DND-41 (cell line): Measurements from ENCODE around the gene CYB5A.

Source experiments
- ATAC-seq: fragments of 200-7000 bp; cut with Tn5 transposase; 3 replicates; pipeline ENCODE4 v1.9.1; 2021; ENCODE audit warnings: low read depth; ENCODE audit not compliant: insufficient read depth
- DNase-seq: peaks from one replicate; pipeline ENCODE4 v3.0.0-alpha.2; 2020
- H2AFZ ChIP-seq: 2 replicates; pipeline ENCODE4 v1.6.0; 2012; ENCODE audit warnings: low read depth, low read length
- H3K27ac ChIP-seq: 2 replicates; pipeline ENCODE4 v1.5.1; 2012; ENCODE audit warnings: low read length, inconsistent platforms
- H3K27me3 ChIP-seq: fragments of 200-600 bp; sonication (generic); 2 replicates; pipeline ENCODE4 v1.6.0; 2012; ENCODE audit warnings: low read length, mild to moderate bottlenecking, inconsistent platforms; ENCODE audit not compliant: insufficient read depth, poor library complexity
- H3K36me3 ChIP-seq: 2 replicates; pipeline ENCODE4 v1.5.1; 2012; ENCODE audit warnings: low read length, inconsistent platforms; ENCODE audit not compliant: insufficient read depth
- H3K4me1 ChIP-seq: 2 replicates; pipeline ENCODE4 v1.5.1; 2012; ENCODE audit warnings: mild to moderate bottlenecking, low read length; ENCODE audit not compliant: insufficient read depth
- H3K4me2 ChIP-seq: 2 replicates; pipeline ENCODE4 v1.6.0; 2012; ENCODE audit warnings: mild to moderate bottlenecking, moderate library complexity, low read length, inconsistent platforms; ENCODE audit not compliant: insufficient read depth
- H3K4me3 ChIP-seq, 2 experiments: fragments of 200-600 bp in 1 of 2; shearing (Covaris generic) in 1 of 2; 2 replicates each; pipeline ENCODE4 v1.5.1; 2012 to 2016; ENCODE audit warnings: inconsistent platforms in 2 of 2, low read length in 2 of 2, mild to moderate bottlenecking in 2 of 2, low read depth in 1 of 2, moderate library complexity in 1 of 2
- H3K79me2 ChIP-seq: 2 replicates; pipeline ENCODE4 v1.6.0; 2012; ENCODE audit warnings: low read length, inconsistent platforms; ENCODE audit not compliant: insufficient read depth
- H3K9ac ChIP-seq: 2 replicates; pipeline ENCODE4 v1.6.0; 2012; ENCODE audit warnings: low read depth, mild to moderate bottlenecking, inconsistent platforms, low read length, moderate library complexity
- H3K9me3 ChIP-seq: 2 replicates; pipeline ENCODE4 v1.5.1; 2012; ENCODE audit warnings: low read length, moderate library complexity, mild to moderate bottlenecking, inconsistent platforms; ENCODE audit not compliant: insufficient read depth, severe bottlenecking
- H4K20me1 ChIP-seq: 2 replicates; pipeline ENCODE4 v1.6.0; 2012; ENCODE audit warnings: low read length; ENCODE audit not compliant: insufficient read depth
- EZH2 ChIP-seq: IDR thresholded peaks from 3 replicates; pipeline ENCODE4 v1.6.1; 2012; ENCODE audit warnings: borderline replicate concordance, low read depth, mild to moderate bottlenecking, moderate library complexity, low read length, inconsistent platforms; ENCODE audit not compliant: severe bottlenecking
- TF ChIP-seq, protein P1 (sequence below): IDR thresholded peaks from 2 replicates; pipeline ENCODE4 v1.5.1; 2012; ENCODE audit warnings: borderline replicate concordance, low read length, moderate library complexity, mild to moderate bottlenecking; ENCODE audit not compliant: poor library complexity, severe bottlenecking; ENCODE audit errors: extremely low read depth

CYB5A gene

DNA sequence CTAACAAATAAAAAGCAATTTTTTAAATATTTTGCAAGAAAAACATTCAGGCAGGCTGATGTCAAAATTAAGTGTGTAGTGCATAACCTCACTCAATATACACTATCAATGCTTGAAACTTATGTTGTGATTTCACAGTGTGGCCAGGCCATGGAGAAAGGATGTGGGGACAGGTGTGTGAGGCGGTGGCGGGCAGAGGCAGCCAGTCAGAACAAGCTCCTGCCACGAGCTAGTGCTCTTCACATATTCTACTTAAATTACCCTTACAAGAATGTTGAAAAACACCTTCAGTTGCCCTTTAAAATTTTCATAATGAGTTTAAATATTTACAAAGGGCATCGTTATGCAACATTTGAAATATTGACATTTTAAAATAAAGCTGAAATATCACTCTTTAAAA is 43.2 kb downstream of the CYB5A start:
- H3K27ac ChIP-seq: no peak overlapping the region
- H2AFZ ChIP-seq: no peak overlapping the region
- no peaks in the 10 kb centered on the region for H3K27me3 ChIP-seq
- no peaks in the 10 kb centered on the region for H3K79me2 ChIP-seq
- ATAC-seq (no peak), DNase-seq (no peak)
- no peaks in the 10 kb centered on the region for H3K9me3 ChIP-seq
- H3K36me3 ChIP-seq: no peaks in the 10 kb centered on the region
- TF ChIP-seq, protein P1, sequence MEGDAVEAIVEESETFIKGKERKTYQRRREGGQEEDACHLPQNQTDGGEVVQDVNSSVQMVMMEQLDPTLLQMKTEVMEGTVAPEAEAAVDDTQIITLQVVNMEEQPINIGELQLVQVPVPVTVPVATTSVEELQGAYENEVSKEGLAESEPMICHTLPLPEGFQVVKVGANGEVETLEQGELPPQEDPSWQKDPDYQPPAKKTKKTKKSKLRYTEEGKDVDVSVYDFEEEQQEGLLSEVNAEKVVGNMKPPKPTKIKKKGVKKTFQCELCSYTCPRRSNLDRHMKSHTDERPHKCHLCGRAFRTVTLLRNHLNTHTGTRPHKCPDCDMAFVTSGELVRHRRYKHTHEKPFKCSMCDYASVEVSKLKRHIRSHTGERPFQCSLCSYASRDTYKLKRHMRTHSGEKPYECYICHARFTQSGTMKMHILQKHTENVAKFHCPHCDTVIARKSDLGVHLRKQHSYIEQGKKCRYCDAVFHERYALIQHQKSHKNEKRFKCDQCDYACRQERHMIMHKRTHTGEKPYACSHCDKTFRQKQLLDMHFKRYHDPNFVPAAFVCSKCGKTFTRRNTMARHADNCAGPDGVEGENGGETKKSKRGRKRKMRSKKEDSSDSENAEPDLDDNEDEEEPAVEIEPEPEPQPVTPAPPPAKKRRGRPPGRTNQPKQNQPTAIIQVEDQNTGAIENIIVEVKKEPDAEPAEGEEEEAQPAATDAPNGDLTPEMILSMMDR: no peak
- TF ChIP-seq EZH2: no peak
- no peak overlapping the region for H3K4me2 ChIP-seq
- no peak overlapping the region for H3K9ac ChIP-seq
- H3K4me1 ChIP-seq: no peaks in the 10 kb centered on the region
- H3K4me3 ChIP-seq: no peak overlapping the region
- H4K20me1 ChIP-seq: no peaks in the 10 kb centered on the region

DNA sequence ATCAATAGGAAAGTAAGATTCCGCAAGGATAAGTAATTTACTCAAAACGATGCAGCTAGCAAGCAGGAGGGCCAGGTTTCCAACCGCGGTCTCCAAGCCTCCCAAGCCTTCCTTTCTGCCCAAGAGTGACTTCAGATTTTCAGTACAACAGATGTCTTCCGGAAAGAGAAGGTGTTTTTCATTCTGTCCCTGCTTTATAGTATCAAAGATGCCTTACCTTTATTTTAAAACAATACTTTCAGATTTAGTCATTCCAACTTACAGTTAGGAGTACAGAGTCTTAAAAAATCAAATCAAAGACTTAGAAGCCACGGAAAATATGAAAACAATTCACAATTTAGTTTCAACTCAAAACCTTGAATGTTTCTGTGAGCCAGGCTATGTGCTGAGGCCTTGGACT is 43.6 kb downstream of the CYB5A start:
- Histone ChIP-seq H3K9ac (no peak overlapping the region), H3K27me3 (no peaks in the 10 kb centered on the region), H3K4me1 (no peaks in the 10 kb centered on the region), H3K27ac (no peak overlapping the region), H4K20me1 (no peaks in the 10 kb centered on the region), H3K9me3 (no peaks in the 10 kb centered on the region), H3K4me2 (no peak overlapping the region), H3K79me2 (no peaks in the 10 kb centered on the region), H3K4me3 (no peak overlapping the region), H2AFZ (no peak overlapping the region), H3K36me3 (no peaks in the 10 kb centered on the region)
- DNase-seq (no peak), ATAC-seq (no peak)
- TF ChIP-seq, protein P1: no peak
- TF ChIP-seq EZH2: no peak

DNA sequence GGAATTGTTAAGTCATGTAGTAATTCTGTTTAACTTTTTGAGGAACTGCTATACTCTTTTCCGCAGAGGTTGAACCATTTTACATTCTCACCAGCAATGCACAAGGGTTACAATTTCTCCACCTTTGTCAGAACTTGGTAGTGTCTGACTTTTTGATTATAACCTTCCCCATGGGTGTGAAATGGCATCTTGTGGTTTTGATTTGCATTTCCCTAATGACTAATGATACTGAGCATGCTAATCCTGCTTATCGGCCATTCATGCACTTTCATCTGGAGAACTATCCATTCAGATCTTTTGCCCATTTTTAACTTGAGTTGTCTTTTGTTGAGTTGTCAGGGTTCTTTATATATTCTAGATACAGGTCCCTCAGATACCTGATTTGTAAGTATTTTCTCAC is 47.2 kb downstream of the CYB5A start:
- Histone ChIP-seq H4K20me1 (no peaks in the 10 kb centered on the region), H2AFZ (no peak overlapping the region), H3K27ac (no peak overlapping the region), H3K4me3 (no peak overlapping the region), H3K79me2 (no peaks in the 10 kb centered on the region), H3K4me1 (no peaks in the 10 kb centered on the region), H3K36me3 (no peaks in the 10 kb centered on the region), H3K27me3 (peaks cover 11% of the 10 kb centered on the region), H3K9ac (no peak overlapping the region), H3K4me2 (no peak overlapping the region), H3K9me3 (no peaks in the 10 kb centered on the region)
- ATAC-seq: no peak
- TF ChIP-seq, protein P1: no peak
- TF ChIP-seq EZH2: no peak
- no peak for DNase-seq

DNA sequence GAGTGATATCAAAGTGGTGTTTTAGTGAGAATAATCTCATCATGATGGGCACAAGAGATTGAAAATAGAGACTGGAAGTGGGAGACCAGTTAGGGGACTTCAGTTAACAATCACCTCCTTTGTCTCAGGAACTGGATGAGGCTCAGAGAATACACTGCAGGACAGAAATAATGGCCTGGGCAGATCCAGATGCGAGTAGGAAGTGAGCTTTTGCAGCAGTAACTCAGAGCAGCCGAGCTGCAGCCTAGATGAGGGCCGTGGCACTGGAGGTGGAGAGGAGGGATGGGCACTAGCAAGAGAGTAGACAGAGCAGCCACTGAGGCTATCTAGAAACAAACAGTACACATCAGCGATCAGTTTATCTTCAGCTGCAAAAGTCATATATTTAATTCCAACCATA is 48.6 kb downstream of the CYB5A start:
- ATAC-seq (no peak), DNase-seq (no peak)
- no peaks in the 10 kb centered on the region for H3K9me3 ChIP-seq
- H3K4me2 ChIP-seq: no peak overlapping the region
- no peaks in the 10 kb centered on the region for H4K20me1 ChIP-seq
- peaks cover 11% of the 10 kb centered on the region for H3K27me3 ChIP-seq
- no peaks in the 10 kb centered on the region for H3K79me2 ChIP-seq
- no peak overlapping the region for H2AFZ ChIP-seq
- no peak overlapping the region for H3K9ac ChIP-seq
- H3K36me3 ChIP-seq: no peaks in the 10 kb centered on the region
- TF ChIP-seq, protein P1: no peak
- TF ChIP-seq EZH2: no peak
- no peak overlapping the region for H3K4me3 ChIP-seq
- no peak overlapping the region for H3K27ac ChIP-seq
- no peaks in the 10 kb centered on the region for H3K4me1 ChIP-seq
